ENCODE data around the gene GNG13. TPM values are rescaled to one million over a fixed set of nuclear protein-coding genes. Genes with fewer than 3 reads are reported as not detected.

Gene GNG13
- total RNA-seq, 1 donor from 2014 or later, result not detected

- Histone ChIP-seq H3K36me3 (ENCODE audit: insufficient read depth, low read length) (no peaks in the 10 kb centered on the region), H3K79me2 (ENCODE audit: insufficient read depth, low read length) (no peaks in the 10 kb centered on the region), H3K27ac (ENCODE audit: low read depth, low read length) (no peak overlapping the region), H3K9ac (ENCODE audit: low read length) (no peak overlapping the region), H3K9me3 (ENCODE audit: insufficient read depth, low read depth, low read length) (no peaks in the 10 kb centered on the region), H4K20me1 (ENCODE audit: insufficient read depth, low read length) (no peaks in the 10 kb centered on the region), H2AFZ (ENCODE audit: low read depth, low read length) (no peak overlapping the region), H3K27me3 (ENCODE audit: insufficient read depth, low read length) (no peaks in the 10 kb centered on the region), H3K4me1 (ENCODE audit: insufficient read depth, low read length) (no peaks in the 10 kb centered on the region), H3K4me3 (ENCODE audit: insufficient read depth, low read depth, low read length) (no peak overlapping the region), H3K4me2 (ENCODE audit: low read length) (no peak overlapping the region)
- DNase-seq (ENCODE audit: low read depth), result no peak
- no peak for FAIRE-seq
- no peak overlapping the region for H3K4me3 Mint-ChIP-seq (ENCODE audit: unreplicated experiment)
- no peaks in the 10 kb centered on the region for H3K4me1 Mint-ChIP-seq (ENCODE audit: low read depth, unreplicated experiment)
- no peak for TF ChIP-seq EZH2 (IDR thresholded peaks at IDR 0.05; ENCODE audit: insufficient read depth, low read length)
- TF ChIP-seq, protein P1, sequence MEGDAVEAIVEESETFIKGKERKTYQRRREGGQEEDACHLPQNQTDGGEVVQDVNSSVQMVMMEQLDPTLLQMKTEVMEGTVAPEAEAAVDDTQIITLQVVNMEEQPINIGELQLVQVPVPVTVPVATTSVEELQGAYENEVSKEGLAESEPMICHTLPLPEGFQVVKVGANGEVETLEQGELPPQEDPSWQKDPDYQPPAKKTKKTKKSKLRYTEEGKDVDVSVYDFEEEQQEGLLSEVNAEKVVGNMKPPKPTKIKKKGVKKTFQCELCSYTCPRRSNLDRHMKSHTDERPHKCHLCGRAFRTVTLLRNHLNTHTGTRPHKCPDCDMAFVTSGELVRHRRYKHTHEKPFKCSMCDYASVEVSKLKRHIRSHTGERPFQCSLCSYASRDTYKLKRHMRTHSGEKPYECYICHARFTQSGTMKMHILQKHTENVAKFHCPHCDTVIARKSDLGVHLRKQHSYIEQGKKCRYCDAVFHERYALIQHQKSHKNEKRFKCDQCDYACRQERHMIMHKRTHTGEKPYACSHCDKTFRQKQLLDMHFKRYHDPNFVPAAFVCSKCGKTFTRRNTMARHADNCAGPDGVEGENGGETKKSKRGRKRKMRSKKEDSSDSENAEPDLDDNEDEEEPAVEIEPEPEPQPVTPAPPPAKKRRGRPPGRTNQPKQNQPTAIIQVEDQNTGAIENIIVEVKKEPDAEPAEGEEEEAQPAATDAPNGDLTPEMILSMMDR (IDR thresholded peaks at IDR 0.05; ENCODE audit: insufficient read depth, low read depth, low read length), result no peak
- peaks cover 25% of the 10 kb centered on the region for H3K27me3 Mint-ChIP-seq (ENCODE audit: low read depth, unreplicated experiment)
- H3K36me3 Mint-ChIP-seq (ENCODE audit: low read depth, unreplicated experiment), result peaks cover 1% of the 10 kb centered on the region
- peaks cover 20% of the 10 kb centered on the region for H3K9me3 Mint-ChIP-seq (ENCODE audit: unreplicated experiment)
- no peak overlapping the region for H3K27ac Mint-ChIP-seq (ENCODE audit: unreplicated experiment)
Measured at GRCh38 chr16:841455-842060, 41.0 kb upstream of the GNG13 start.

GRCh38 chr16:840561-841454 is 40.3 kb upstream of the GNG13 start:
- Histone ChIP-seq H3K79me2 (ENCODE audit: insufficient read depth, low read length) (no peaks in the 10 kb centered on the region), H3K4me1 (ENCODE audit: insufficient read depth, low read length) (no peaks in the 10 kb centered on the region), H3K9me3 (ENCODE audit: insufficient read depth, low read depth, low read length) (peaks cover 6% of the 10 kb centered on the region), H4K20me1 (ENCODE audit: insufficient read depth, low read length) (no peaks in the 10 kb centered on the region), H3K9ac (ENCODE audit: low read length) (no peak overlapping the region), H3K27ac (ENCODE audit: low read depth, low read length) (no peak overlapping the region), H2AFZ (ENCODE audit: low read depth, low read length) (no peak overlapping the region), H3K4me2 (ENCODE audit: low read length) (no peak overlapping the region), H3K36me3 (ENCODE audit: insufficient read depth, low read length) (no peaks in the 10 kb centered on the region), H3K4me3 (ENCODE audit: insufficient read depth, low read depth, low read length) (no peak overlapping the region), H3K27me3 (ENCODE audit: insufficient read depth, low read length) (no peaks in the 10 kb centered on the region)
- DNase-seq (ENCODE audit: low read depth) (no peak), FAIRE-seq (no peak)
- Mint-ChIP-seq H3K27me3 (ENCODE audit: low read depth, unreplicated experiment) (peaks cover 21% of the 10 kb centered on the region), H3K27ac (ENCODE audit: unreplicated experiment) (no peak overlapping the region), H3K36me3 (ENCODE audit: low read depth, unreplicated experiment) (peaks cover 4% of the 10 kb centered on the region), H3K4me3 (ENCODE audit: unreplicated experiment) (no peak overlapping the region), H3K4me1 (ENCODE audit: low read depth, unreplicated experiment) (no peaks in the 10 kb centered on the region), H3K9me3 (ENCODE audit: unreplicated experiment) (peaks cover 28% of the 10 kb centered on the region)
- no peak for TF ChIP-seq EZH2 (IDR thresholded peaks at IDR 0.05; ENCODE audit: insufficient read depth, low read length)
- TF ChIP-seq, protein P1 (IDR thresholded peaks at IDR 0.05; ENCODE audit: insufficient read depth, low read depth, low read length), result no peak

All from astrocyte (in vitro differentiated cells and primary cell).